KG1 (cell line): Measurements from ENCODE around the gene IPO13.

ENCODE experiments used
- DNase-seq: peaks from one replicate; lab custom pipeline; 2025; lab: John Stamatoyannopoulos, UW

Gene IPO13

DNA sequence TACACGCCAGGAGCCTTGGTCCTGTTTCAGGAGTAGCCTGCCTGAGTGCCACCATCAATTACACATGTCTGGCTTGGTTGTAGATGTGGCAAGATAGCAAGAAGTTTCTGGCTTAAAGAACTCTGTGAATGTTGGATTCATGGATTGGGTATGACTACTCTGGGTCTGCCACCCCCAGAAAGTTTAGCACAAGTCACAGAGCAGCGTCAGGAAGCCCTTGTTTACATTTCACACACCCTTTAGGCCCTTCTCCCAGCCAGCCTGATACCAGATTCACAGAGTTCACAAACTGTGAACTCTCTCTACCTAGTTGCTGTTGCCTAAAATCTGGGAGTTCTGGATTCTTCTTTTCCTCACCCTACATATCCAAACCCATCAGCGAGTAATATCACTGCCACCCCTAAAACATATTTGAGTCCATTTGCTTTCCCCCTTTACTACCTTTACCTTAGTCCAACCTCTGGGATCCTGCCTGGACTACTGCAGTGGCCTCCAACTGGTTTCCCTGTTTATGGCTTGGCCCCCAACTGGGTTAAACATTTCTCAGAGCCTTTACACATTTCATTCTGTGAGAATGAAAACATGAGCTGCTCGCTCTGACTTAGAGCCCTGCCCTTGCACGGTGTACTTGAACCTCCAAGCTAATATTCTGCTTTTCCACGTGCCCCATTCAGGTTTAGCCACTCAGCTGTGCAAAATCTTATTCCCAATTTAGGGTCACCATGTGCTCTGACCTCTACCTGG, 40.6 kb downstream of the IPO13 start:
- no peak for DNase-seq

DNA sequence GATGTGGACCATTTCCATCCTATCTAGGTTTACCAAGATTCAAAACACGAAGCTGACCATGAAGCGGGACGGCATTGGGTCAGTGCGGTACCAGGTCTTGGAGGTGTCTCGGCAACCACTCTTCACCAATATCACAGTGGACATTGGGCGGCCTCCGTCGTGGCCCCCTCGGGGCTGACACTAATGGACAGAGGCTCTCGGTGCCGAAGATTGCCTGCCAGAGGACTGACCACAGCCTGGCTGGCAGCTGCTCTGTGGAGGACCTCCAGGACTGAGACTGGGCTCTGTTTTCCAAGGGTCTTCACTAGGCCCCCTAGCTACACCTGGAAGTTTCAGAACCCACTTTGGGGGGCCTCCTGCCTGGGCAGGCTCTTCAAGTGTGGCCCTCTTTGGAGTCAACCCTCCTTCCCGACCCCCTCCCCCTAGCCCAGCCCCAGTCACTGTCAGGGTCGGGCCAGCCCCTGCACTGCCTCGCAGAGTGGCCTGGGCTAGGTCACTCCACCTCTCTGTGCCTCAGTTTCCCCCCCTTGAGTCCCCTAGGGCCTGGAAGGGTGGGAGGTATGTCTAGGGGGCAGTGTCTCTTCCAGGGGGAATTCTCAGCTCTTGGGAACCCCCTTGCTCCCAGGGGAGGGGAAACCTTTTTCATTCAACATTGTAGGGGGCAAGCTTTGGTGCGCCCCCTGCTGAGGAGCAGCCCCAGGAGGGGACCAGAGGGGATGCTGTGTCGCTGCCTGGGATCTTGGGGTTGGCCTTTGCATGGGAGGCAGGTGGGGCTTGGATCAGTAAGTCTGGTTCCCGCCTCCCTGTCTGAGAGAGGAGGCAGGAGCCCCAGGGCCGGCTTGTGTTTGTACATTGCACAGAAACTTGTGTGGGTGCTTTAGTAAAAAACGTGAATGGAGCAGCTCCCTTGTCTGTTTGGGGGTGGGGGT, 43.8 kb downstream of the IPO13 start:
- no peak for DNase-seq

DNA sequence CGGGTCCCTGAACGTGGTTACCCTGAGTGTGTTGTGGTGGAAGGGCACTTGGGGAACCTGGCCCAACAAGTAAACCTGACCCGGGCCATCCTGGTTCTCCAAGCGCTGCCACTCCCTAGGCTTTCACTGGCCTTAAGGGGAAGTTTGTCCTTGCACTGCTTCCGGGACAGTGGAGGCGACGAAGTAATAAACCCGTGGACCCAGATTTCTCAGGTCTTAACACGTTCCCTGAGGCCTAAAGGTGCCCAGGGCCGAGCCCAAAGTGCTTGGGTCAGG, 44.4 kb downstream of the IPO13 start:
- DNase-seq = no peak

DNA sequence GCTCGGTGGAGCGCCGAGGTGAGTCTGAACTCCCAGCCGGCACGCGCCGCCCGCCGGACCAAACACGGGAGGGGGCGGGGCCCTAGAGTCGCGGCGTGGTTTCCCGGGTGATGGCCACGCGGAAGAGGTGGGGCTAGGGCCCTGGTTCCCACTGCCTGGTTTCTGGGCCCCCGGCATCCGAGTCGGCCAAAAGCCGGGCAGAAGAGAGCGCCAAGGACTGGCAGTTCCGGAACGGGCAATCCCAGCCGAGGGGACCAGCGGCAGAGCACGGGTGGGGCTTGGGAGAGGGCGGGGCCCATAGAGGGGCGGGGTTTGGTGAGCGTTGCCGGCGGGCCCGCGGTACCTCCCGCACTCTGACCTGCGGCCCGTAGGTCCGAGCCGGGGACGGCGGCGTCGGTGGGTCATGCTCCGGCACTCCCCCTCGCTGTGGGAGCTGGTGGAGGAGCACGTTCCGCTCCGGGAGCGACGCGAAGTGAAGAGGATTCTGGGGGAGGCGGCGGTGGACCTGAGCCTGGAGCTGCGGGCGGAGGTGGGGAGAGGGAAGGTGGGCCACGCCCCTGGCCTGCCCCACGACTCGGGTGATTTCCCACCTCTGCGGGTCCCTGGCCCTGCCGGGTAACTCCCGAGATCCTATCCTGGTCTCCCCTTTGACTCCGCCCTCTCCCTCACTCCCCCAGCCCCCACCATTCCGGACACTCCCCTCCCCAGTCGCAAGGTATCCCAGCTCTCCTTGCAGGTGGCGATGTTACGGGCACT, 44.9 kb downstream of the IPO13 start, which contains the start of gene CCDC24:
Gene CCDC24, plus strand, starts transcription at position 124 of the 756 bp plus-strand sequence. Its CDS starts 280 bp downstream, at position 404.
- DNase-seq = peak; percentile 31

DNA sequence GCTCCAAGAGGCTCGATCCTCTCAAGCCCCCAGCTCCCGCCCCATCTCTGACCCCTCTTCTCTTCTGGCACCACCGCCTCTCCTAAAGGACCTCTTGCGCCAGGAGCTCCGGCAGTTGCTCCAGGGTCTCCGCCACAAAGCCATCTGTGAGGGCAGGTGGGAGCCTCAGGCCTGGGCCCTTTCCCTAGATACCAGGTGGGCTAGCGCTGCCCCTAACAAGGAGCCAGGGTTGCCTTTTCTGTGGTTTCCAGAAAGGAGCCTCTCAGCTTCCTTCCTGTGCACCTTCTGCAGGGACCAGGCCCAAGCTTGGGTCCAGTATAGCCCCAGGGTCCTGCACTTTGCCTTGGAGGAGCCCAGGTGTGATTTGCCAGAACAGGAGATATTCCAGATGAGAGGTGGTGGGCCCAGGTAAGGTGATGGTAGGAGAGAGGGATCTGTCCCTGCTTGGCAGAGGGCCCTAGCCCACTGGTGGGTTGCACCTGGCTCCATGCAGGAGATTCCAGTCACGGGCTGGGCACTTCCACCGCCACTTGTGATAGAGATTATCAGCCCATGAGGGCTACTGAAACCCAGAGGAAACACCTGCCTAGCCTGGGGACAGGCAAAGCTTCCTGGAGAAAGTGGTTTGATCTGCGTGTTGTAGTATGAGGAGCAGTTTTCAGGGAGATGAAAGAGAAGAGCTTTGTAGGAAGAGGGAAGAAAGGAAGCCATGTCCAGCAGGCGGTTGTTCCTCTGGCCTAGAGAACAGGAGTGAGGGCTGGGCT, 45.7 kb downstream of the IPO13 start:
- no peak for DNase-seq

DNA sequence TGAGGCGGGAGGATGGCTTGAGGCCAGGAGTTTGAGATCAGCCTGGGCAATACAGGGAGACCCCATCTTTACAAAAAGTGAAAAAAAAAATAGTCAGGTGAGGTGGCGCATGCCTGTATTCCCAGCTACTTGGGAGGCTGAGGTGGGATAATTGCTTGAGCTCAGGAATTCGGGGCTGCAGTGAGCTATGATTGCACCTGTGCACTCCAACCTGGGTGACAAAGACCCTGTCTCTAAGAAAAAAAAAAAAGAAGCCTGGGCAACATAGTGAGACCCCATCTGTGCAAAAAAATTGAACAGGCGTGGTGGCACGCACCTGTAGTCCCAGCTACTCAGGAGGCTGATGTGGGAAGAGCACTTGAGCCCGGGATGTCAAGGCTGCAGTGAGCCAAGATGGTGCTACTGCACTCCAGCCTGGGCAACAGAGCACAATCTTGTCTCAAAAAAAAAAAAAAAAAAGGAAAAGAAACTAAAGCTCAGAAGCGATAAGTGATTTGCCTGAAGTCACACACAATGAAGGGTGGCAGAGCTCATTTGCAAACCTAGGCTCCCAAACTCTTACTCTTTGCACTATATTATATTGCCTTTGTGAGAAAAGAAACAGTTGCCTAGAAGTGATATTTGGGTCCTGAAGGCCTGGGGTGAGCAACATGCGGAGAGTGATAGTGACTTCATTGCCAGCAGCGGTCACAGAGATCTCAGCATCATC, 46.6 kb downstream of the IPO13 start:
- DNase-seq = no peak

DNA sequence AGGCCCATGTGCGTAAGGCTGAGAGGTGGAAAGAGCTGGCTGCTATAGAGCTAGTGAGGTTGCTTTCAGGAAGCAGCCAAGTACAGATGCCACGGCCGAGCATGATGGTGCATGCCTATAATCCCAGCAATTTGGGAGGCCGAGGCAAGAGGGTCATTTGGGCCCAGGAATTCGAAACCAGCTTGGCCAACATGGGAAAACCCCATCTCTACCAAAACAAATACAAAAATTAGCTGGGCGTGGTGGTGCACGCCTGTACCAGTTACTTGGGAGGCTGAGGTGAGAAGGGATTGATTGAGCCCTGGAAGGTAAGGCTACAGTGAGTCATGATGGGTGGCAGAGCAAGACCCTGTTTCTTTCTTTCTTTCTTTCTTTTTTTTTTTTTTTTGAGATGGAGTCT, 47.3 kb downstream of the IPO13 start:
- DNase-seq = no peak

DNA sequence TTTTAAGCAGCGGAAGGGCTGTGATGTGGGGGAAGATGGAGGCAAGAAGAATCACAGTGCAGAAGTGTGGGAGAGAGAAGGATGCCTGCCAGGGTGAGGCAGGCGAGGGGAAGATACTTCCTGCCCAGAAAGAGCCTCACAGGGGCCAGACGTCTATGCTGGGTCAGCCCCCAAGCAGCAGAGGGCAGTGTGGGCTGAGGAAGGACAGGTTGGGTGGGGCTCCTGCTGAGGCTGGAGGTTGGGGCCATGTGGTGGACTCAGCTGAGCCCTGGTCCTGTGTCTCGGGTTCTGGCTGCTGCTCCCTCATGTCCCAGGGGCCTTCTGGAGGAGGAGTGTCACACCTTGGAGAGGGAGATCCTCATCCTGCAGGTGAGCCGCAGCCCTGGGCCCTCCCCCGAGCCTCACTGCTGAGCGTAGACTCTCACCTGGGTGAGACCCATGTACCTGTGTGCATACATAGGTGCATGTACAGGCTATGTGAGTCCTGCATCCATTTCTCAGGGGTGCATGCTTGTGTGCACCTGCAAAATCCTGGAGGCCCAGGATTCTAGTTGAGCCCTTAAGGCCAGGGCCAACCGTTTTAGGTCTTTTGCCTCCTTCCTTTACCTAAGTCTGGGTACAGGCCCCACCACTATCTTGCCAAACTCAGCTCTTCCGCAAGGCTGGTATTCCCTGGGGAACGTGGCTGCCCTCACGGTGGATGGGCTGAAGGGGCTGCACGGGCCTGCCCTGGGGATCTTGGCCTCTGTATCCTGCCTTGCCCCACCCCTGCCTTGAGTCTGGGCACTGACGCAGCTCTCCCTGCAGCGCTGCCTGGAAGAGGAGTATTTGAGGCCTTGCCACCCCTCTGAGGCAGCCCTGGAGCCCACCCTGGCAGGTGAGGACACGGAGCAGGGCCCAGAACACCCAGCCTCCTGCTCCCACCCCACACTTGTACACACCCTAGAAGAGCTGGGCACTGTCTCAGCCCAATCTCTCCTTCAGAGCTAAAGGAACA, 48.3 kb downstream of the IPO13 start:
- DNase-seq = no peak

DNA sequence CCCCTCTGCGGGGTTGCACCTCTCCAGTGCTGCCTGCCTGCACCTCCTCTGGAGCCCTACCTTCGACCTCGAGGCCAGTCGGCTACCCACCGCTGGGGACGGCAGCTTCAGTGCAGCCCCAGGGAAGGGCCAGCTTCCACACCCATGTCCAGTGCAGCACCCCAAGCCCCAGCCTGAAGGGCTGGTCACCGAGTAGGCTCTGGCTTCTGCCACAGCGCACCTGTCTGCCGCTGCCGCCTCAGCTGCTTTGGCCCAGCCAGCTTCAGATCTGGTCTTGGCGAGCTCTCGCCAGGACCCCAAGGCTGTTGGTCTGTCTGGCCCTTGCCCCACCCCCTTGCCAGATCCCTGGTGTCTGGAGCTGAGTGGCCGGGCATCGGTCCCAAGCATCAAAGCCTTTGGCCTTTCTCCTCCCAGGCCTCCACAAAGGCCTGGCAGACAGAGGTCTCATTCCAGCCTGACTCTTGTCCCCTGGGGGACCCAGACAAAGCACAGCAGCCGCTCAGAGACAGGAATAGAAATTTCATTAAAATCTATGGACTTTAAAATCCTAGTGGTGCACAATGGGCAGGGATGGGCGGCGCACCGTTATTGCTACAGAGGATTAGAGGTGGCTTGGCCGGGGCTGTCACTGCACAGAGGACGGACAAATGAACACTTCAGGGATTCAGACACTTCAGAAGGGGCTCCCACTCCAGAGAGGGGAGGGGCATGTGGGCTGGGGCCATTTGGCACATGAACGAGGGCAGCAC, 49.4 kb downstream of the IPO13 start:
- DNase-seq = no peak

DNA sequence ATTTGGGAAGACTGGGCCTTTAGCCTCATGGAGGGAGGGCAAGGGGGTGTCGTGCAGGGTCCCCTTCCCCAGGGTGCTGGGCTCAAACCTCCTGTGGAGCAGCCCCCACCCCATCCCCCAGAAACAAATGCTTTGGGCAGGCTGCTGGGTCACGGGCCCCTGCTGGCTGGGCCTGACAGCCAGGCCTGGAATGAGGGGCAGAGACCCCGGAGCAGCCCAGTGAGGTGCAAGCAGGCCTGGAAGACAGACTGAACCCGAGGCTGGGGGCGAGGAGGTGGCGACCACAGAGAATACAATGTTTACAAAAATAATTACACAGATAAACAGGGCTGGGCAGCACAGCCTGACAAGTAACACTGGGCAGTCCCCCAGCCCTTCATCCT, 50.0 kb downstream of the IPO13 start:
- no peak for DNase-seq

DNA sequence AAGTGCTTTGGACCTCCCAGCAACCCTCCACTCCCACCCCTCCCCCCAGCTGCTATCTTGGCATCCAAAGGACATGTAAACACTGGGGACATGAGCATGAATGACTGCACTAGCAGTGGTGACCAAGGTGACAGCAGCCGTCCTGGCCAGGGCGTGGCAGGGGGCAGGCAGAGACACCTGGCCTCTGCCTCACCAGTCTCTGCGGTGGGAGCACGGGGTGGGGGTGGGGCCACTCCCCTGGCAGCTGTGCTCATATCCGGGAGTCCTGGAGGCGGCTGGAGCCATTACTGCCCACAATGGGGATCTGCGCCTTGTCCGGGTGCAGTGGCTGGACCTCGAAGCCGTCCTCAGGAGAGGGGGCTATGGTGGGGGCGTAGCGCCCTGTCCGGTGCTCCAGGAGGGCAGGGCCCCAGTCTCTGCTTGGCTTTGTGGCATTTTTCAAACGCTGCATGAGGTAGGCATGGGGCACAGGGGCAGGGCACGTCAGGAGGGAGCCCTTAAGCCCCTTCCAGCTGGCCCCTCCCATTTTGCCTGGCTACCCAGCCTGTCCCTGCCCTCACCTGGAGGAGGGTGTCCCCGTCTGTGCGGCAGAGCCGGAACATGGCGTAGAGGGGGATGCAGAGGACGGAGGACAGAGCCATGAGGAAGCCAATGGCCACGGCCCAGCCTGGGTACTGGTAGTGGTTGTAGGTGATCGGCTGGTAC, 50.7 kb downstream of the IPO13 start:
- no peak for DNase-seq

DNA sequence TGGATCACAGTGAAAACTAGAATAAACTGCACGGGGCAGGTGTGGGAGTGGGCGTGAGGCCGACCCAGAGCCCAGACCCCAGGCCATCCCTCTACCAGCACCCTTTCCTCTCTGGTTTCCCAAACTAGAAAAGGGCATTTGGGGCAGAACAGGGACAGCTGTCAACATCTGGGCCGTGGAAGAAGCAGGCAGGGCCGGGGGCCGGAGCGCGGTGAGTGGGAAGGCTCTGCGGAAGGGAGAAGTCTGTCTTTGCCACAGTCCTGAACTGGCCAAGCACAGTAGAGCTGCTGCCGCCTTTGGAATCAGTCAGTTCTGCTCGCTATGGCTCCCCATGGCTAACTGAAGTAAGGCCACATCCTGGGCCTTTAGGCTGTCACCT, 51.2 kb downstream of the IPO13 start:
- no peak for DNase-seq

DNA sequence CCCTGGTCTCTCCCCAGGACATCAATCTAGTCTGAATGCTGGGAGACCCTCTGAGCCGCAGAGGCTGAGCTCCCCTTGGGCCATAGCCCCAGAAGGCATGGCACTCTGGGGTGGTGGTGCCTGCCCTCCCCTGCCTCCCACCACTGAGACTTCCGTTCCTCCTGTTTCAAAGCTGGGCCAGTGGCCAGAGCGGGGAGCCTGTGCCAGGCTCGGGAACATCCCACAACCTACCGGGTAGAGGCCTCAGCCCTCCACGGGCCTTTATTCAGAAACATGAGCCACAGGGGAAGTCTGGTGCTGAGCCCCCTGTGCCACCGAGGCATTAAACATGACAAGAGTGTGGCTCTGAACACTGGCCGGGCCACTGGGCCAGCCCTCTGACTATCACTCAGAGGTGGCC, 52.7 kb downstream of the IPO13 start:
- DNase-seq = no peak

DNA sequence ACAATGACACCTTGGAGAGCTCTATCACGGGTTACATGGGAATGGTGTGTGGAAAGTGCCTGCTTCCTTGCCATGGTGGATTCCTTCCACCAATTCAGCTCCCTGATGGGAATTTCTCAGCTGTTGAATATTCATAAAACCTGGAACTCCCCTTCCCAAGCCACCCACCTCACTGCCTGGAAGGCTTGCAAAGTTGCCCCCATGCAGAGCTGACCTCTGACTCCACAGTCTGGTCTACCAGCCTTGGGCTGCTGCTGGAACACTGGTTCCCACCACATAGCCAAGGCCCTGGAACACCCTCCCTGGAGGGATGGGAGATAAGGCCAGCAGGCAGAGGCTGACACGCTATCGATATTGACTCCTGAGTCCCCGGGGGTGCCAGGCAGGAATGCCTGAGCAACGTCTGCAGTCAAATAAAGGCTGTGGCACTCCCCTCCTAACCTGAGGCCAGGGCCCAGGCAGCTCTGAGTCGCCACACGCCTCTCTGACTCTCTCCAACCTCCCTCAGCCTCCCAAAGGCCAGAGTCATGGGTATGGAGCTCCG, 53.4 kb downstream of the IPO13 start:
- DNase-seq = no peak

DNA sequence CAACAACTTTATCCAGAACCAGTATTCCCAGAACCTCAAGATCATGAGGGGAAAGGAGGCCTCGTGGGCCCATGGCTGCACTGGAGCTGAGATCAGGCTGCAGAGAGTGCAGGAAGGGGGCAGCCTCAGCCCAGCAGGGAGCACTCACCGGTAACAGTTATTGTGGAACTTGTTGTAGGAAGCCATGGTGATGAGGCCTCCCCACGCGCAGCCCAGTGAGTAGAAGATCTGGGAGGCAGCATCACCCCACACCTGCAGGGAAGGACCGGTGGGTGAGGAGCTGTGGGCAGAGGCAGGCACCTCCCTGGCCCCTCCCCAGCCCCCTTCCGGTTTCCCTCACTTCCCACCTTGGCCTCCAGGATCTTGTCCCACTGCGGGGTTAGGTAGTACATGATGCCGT, 55.4 kb downstream of the IPO13 start:
- DNase-seq = no peak

DNA sequence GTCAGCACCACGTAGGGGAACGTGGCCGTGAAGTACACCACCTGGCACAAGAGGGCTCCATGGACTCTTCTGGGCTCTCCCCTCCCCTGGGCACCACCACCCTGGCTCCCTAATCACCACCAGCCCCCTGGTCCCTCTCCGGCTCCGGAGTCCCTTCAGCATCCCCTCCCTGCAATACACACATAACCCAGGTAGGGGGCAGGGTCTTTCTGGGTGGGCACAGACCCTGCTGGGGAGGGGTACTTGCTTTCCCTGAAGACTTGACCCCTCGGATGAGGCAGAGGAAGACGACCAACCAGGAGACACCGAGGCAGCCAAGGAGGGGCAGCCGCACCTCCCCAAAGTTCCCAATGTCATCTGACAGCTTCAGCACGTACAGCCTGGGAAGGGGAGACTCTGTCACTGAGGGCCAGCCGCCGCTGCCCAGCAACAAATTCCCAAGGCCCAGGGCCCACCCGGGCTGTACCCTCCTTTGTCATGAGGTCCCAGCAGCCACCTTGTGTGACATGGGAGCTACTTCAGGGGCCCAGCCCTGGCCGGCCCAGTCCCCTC, 55.9 kb downstream of the IPO13 start:
- no peak for DNase-seq

DNA sequence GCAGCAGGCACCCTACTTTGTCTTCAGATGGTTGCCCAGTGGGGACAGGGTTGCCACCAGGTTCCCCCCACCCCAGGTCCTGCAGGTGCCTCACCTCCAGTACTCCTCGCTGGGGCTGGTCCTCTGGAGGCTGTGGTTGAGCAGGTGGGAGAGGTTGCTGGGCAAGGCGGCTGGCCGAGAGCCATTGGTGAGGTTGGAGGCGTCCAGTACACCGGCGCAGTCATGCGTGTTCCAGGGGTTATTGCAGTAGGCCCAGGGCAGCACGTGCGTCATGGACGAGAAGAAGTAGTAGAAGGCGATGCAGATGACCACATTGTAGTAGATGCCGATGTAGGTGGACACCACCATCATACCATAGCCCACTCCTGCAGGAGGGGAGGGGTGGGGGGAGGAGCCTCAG, 61.5 kb downstream of the IPO13 start:
- DNase-seq = no peak

DNA sequence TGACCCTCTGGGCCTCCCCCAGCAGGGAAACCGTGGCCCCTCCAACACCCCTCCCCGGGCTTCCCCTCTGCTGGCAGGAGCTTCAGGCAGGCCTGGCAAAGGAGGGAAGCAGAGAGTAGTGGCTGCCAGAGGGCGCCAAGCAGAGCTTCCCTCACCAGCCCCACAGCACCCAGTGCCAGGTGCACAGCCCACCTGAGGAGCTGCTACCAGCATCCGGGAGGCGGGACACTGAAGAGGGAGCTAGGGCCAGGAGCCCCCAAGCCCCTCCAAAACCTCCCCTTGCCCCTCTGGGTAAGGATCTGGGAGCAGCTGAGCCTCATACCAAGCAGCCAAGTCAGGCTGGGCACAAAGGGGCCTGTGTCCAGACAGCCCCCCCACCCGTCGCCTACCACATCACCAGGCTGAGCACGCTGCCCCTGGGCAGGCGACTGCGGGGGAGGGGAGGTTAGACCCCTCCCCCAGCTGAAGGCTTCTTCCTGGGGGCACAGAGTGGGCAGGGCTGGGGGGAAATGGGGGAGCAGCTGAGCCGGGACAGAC, 64.3 kb downstream of the IPO13 start:
- no peak for DNase-seq
